ENCODE measurements around the gene EHMT1.

DNA sequence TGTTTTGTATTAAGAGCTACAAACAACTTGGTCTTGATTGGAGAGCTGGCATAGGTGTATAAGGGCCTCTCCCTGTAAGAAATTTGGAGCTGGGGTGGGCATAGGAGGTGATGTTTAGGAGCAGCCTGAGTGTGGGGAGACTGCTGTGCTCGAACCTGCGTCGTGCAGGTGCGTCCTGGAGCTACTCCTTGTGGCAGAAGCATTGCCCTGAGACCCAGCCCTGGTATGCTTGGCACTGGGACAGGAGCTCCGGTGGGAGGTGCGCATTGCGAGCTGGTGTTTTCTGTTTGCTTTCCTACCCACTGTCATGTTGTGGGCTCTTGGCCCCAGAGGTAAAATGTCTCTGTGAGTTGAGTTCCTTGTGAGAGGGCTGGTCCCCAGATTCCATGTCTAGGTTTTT, 46.4 kb downstream of the EHMT1 start:
- TF ChIP-seq, protein P1, sequence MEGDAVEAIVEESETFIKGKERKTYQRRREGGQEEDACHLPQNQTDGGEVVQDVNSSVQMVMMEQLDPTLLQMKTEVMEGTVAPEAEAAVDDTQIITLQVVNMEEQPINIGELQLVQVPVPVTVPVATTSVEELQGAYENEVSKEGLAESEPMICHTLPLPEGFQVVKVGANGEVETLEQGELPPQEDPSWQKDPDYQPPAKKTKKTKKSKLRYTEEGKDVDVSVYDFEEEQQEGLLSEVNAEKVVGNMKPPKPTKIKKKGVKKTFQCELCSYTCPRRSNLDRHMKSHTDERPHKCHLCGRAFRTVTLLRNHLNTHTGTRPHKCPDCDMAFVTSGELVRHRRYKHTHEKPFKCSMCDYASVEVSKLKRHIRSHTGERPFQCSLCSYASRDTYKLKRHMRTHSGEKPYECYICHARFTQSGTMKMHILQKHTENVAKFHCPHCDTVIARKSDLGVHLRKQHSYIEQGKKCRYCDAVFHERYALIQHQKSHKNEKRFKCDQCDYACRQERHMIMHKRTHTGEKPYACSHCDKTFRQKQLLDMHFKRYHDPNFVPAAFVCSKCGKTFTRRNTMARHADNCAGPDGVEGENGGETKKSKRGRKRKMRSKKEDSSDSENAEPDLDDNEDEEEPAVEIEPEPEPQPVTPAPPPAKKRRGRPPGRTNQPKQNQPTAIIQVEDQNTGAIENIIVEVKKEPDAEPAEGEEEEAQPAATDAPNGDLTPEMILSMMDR (conservative IDR thresholded peaks at IDR 0.05; ENCODE audit: low read length): no peak
- no peak for TF ChIP-seq EZH2phosphoT487 (IDR thresholded peaks at IDR 0.05; ENCODE audit: borderline replicate concordance, low read depth, low read length)
